ENCODE results near the gene USP48. TPM values are rescaled to one million over a fixed set of nuclear protein-coding genes. Genes with fewer than 3 reads are reported as not detected.

USP48 gene
- total RNA-seq, 4 donors from 2014 or later: 39.2 to 83.1 (median 51.5) TPM

DNA sequence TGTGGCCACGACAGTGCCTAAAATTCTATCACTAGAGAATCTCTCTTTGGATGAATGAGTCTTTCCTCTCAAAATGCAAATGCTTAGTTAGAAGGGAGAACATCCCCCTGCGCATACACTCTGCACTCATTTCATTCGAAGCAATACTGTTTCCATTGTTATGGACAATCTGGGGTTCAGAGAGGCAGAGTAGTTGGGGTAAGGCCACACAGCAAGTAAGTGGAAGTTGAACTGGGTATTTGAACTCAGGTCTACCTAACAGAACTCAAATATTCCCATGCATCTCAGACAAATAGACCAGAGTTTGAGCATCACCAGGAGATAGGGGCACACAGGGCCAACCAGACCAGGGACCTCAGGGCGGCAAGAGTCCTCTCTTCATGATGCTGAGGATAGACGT, 139.3 kb downstream of the USP48 start:
- H3K9me3 ChIP-seq: no peaks in the 10 kb centered on the region
- no peak overlapping the region for H3K4me3 ChIP-seq
- H3K27ac ChIP-seq: no peak overlapping the region
- H3K4me1 ChIP-seq: peaks cover 0 to 10% (median 0%) of the 10 kb centered on the region in 3 donors
- no peak for ATAC-seq
- TF ChIP-seq POLR2AphosphoS5 (IDR thresholded peaks at IDR 0.05): no peak
- no peak for TF ChIP-seq EP300 (IDR thresholded peaks at IDR 0.05)
- no peak for TF ChIP-seq POLR2A (IDR thresholded peaks at IDR 0.05)
- TF ChIP-seq, protein P1, sequence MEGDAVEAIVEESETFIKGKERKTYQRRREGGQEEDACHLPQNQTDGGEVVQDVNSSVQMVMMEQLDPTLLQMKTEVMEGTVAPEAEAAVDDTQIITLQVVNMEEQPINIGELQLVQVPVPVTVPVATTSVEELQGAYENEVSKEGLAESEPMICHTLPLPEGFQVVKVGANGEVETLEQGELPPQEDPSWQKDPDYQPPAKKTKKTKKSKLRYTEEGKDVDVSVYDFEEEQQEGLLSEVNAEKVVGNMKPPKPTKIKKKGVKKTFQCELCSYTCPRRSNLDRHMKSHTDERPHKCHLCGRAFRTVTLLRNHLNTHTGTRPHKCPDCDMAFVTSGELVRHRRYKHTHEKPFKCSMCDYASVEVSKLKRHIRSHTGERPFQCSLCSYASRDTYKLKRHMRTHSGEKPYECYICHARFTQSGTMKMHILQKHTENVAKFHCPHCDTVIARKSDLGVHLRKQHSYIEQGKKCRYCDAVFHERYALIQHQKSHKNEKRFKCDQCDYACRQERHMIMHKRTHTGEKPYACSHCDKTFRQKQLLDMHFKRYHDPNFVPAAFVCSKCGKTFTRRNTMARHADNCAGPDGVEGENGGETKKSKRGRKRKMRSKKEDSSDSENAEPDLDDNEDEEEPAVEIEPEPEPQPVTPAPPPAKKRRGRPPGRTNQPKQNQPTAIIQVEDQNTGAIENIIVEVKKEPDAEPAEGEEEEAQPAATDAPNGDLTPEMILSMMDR (IDR thresholded peaks at IDR 0.05): no peak
- 79 to 96% methylated on average over 3 to 4 of the region's 5 CpGs for WGBS, 2 donors (ENCODE audit: low coverage in 1 of 2)
- H3K27me3 ChIP-seq: peaks cover 72% of the 10 kb centered on the region
- H3K36me3 ChIP-seq: no peaks in the 10 kb centered on the region

DNA sequence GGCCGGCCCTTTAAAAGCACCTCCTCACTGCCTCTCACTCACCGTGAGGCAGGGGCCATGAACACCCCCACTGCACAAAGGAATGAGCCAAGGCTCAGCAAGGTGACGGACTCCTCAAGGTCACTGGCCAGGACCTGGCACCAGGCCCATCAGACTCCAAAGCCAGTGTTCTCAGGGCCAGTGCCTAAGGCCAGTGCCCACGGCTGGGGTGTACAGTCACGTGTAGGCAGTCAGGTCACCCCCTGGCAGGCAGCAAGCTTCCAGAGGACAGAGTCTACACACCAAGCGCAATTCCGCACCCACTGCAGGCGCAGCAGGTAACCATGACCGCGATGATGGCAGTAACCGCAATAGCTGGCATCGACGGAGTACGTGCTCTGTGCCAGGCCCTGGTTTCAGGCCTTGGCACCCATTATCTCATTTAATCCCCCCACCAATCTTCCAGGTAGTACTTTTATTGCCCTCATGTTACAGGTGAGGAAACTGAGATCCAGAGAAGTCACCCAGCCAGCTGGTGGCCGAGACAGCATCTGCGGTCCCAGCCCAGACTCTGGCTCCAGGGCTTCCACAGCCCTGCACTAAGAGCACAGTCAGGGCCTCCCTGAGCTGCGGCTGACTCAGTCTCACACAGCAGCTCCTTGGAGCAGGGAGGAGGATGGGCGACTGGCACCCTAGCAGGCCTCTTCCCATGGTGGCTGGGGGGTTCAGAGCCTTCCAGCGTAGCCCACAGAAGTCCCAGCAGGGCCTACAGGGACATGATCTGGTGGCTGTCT, 140.8 kb downstream of the USP48 start:
- ATAC-seq: no peak
- Histone ChIP-seq H3K27ac (no peak overlapping the region), H3K27me3 (peaks cover 57% of the 10 kb centered on the region), H3K9me3 (no peaks in the 10 kb centered on the region), H3K4me3 (no peak overlapping the region), H3K36me3 (no peaks in the 10 kb centered on the region), H3K4me1 (peaks cover 0 to 10% (median 0%) of the 10 kb centered on the region in 3 donors)
- 95 to 97% methylated on average over 7 to 8 of the region's 19 CpGs for WGBS, 2 donors (ENCODE audit: low coverage in 1 of 2)
- TF ChIP-seq EP300 (IDR thresholded peaks at IDR 0.05) (no peak), POLR2AphosphoS5 (IDR thresholded peaks at IDR 0.05) (no peak), POLR2A (IDR thresholded peaks at IDR 0.05) (no peak)
- TF ChIP-seq, protein P1 (IDR thresholded peaks at IDR 0.05): no peak

DNA sequence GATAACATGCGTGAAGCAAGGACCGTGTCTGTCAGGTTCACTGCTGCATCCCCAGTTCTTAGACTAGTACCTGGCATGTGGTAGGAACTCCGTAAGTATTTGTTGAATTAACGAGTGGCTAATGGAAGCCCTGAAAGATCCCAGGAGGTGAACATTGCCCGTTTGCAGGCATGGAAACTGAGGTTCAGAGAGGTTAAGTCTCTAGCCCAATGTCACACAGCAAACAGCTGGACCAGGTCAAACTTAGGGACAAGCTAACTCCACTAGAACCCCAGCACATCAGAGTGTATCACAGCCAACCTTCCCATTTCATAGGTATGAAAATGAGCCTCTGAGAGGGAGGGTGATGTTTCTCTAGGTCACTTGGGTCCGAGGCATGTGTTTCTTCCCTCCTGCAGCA, 141.4 kb downstream of the USP48 start:
- H3K27me3 ChIP-seq: peaks cover 51% of the 10 kb centered on the region
- H3K9me3 ChIP-seq: no peaks in the 10 kb centered on the region
- 83% methylated on average over 5 of the region's 6 CpGs; no CpG with 5 or more reads in 1 of the 2 donors for WGBS, 2 donors (ENCODE audit: low coverage in 1 of 2)
- H3K36me3 ChIP-seq: no peaks in the 10 kb centered on the region
- H3K4me3 ChIP-seq: no peak overlapping the region
- peaks cover 0 to 10% (median 0%) of the 10 kb centered on the region in 3 donors for H3K4me1 ChIP-seq
- H3K27ac ChIP-seq: no peak overlapping the region
- TF ChIP-seq POLR2A (IDR thresholded peaks at IDR 0.05): no peak
- no peak for TF ChIP-seq EP300 (IDR thresholded peaks at IDR 0.05)
- TF ChIP-seq, protein P1 (IDR thresholded peaks at IDR 0.05): no peak
- no peak for TF ChIP-seq POLR2AphosphoS5 (IDR thresholded peaks at IDR 0.05)
- ATAC-seq: no peak

DNA sequence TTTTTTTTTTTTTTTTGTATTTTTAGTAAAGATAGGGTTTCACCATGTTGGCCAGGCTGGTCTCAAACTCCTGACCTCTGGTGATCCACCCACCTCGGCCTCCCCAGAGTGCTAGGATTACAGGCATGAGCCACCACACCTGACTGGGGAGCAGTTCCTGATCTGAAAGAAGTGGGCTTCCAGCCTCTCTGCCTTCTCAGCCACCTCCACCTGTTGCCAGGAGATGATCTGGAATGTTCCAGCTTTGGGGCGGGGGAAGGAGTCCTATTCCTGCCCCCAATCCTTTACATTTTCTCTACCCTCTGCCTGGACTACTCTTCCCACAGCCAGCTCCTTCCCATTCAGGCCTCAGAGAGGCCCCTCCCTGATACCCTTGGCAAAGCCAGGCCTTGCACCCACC, 141.9 kb downstream of the USP48 start:
- Histone ChIP-seq H3K4me3 (no peak overlapping the region), H3K36me3 (no peaks in the 10 kb centered on the region), H3K27ac (no peak overlapping the region), H3K9me3 (no peaks in the 10 kb centered on the region), H3K4me1 (peaks cover 0 to 10% (median 0%) of the 10 kb centered on the region in 3 donors), H3K27me3 (peaks cover 46% of the 10 kb centered on the region)
- no peak for ATAC-seq
- 92 to 100% methylated on average over 1 to 2 of the region's 2 CpGs for WGBS, 2 donors (ENCODE audit: low coverage in 1 of 2)
- no peak for TF ChIP-seq POLR2AphosphoS5 (IDR thresholded peaks at IDR 0.05)
- no peak for TF ChIP-seq POLR2A (IDR thresholded peaks at IDR 0.05)
- TF ChIP-seq EP300 (IDR thresholded peaks at IDR 0.05): no peak
- TF ChIP-seq, protein P1 (IDR thresholded peaks at IDR 0.05): no peak

DNA sequence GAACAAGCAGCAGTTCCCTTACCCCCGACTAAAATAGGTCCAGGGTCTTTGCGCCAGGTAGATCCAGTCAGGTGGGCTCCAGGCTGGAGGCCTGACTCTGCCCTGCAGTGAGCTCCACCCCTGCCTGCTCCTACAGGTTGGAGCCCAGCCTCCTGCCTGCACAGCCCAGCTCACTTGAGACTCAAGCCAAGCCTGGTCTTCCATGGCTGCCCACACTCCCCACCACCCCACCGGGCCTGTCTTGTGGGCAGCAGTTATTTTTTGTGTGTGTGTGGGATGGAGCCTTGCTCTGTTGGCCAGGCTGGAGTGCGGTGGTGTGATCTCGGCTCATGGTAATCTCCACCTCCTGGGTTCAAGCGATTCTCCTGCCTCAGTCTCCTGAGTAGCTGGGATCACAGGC, 142.3 kb downstream of the USP48 start:
- Histone ChIP-seq H3K4me3 (no peak overlapping the region), H3K36me3 (no peaks in the 10 kb centered on the region), H3K9me3 (no peaks in the 10 kb centered on the region), H3K27ac (no peak overlapping the region), H3K27me3 (peaks cover 42% of the 10 kb centered on the region), H3K4me1 (peaks cover 0 to 10% (median 0%) of the 10 kb centered on the region in 3 donors)
- ATAC-seq: no peak
- WGBS, 2 donors (ENCODE audit: low coverage in 1 of 2): 50 to 90% methylated on average over 1 to 4 of the region's 6 CpGs
- TF ChIP-seq EP300 (IDR thresholded peaks at IDR 0.05) (no peak), POLR2AphosphoS5 (IDR thresholded peaks at IDR 0.05) (no peak)
- TF ChIP-seq, protein P1 (IDR thresholded peaks at IDR 0.05): no peak
